H1 (cell line): ENCODE data around the gene RCOR2. TPM values are rescaled to one million over a fixed set of nuclear protein-coding genes. Genes with fewer than 3 reads are reported as not detected.

Experiments used
- CTCF ChIA-PET: fragments of 300-600 bp; sonication (Branson Sonifier 250); formaldehyde crosslinking; loops from one replicate; lab custom pipeline; 2021; ENCODE audit not compliant: partially characterized antibody; lab: Charles Lee
- POLR2A ChIA-PET: fragments of 300-600 bp; sonication (Branson Sonifier 250); formaldehyde crosslinking; loops from one replicate; lab custom pipeline; 2021; ENCODE audit warnings: inconsistent platforms; ENCODE audit not compliant: partially characterized antibody; lab: Charles Lee
- DNase-seq, 2 experiments: peaks; one replicate each; pipeline versions ENCODE4 v3.0.0 to v3.0.0-alpha.2; 2010 to 2022; ENCODE audit warnings: low spot score in 2 of 2, low read depth in 1 of 2, mixed read lengths in 1 of 2
- FAIRE-seq: peaks from 2 replicates; lab custom pipeline; 2011; peaks lifted over from hg19 to GRCh38; lab: Jason Lieb, UNC
- H2AFZ ChIP-seq: 2 replicates; pipeline ENCODE4 v1.8.1; 2012; ENCODE audit warnings: low read length, inconsistent platforms
- H2AK5ac ChIP-seq: 2 replicates; pipeline ENCODE4 v1.6.1; 2013; ENCODE audit warnings: low read depth, low read length
- H2BK120ac ChIP-seq: replicated peaks from 2 replicates; pipeline ENCODE3; 2013; ENCODE audit warnings: low read depth, low read length, inconsistent platforms
- H2BK12ac ChIP-seq: 2 replicates; pipeline ENCODE4 v1.6.1; 2013; ENCODE audit warnings: low read depth, low read length
- H2BK15ac ChIP-seq: 2 replicates; pipeline ENCODE4 v1.6.1; 2013; ENCODE audit warnings: low read length
- H2BK20ac ChIP-seq: 2 replicates; pipeline ENCODE4 v1.6.1; 2013; ENCODE audit warnings: low read length
- H2BK5ac ChIP-seq: 2 replicates; pipeline ENCODE4 v1.6.1; 2013; ENCODE audit warnings: low read depth, low read length
- H3K14ac ChIP-seq: 2 replicates; pipeline ENCODE4 v1.6.1; 2013; ENCODE audit warnings: inconsistent platforms; ENCODE audit not compliant: insufficient read length
- H3K18ac ChIP-seq: 2 replicates; pipeline ENCODE4 v1.6.1; 2013; ENCODE audit warnings: low read length; ENCODE audit errors: extremely low read depth
- H3K23ac ChIP-seq: 2 replicates; pipeline ENCODE4 v1.6.1; 2013; ENCODE audit warnings: inconsistent platforms; ENCODE audit not compliant: insufficient read length
- H3K23me2 ChIP-seq: 2 replicates; pipeline ENCODE4 v1.6.1; 2013; ENCODE audit warnings: low read depth, low read length
- H3K27ac ChIP-seq: 2 replicates; pipeline ENCODE4 v1.6.1; 2011; ENCODE audit warnings: low read depth, low read length, inconsistent platforms
- H3K27me3 ChIP-seq, 4 experiments: replicated peaks in 1 of 4; 1 replicate in 1 of 4; 2 replicates in 3 of 4; pipeline versions ENCODE4 v1.6.1 to v1.8.1; 2011 to 2013; ENCODE audit warnings: low read length in 3 of 4, mild to moderate bottlenecking in 3 of 4, inconsistent platforms in 2 of 4, mixed read lengths in 2 of 4, moderate library complexity in 1 of 4; ENCODE audit not compliant: control insufficient read depth in 3 of 4, insufficient read depth in 3 of 4; ENCODE audit errors: extremely low read depth in 1 of 4
- H3K36me3 ChIP-seq, 4 experiments: 2 replicates each; pipeline versions ENCODE4 v1.6.1 to v1.8.1; 2011 to 2013; ENCODE audit warnings: mild to moderate bottlenecking in 4 of 4, low read length in 3 of 4, moderate library complexity in 2 of 4, control low read depth in 1 of 4, inconsistent platforms in 1 of 4; ENCODE audit not compliant: insufficient read depth in 4 of 4, control insufficient read depth in 2 of 4
- H3K4ac ChIP-seq: replicated peaks from 2 replicates; pipeline ENCODE3; 2013; ENCODE audit warnings: low read length, low read depth, mixed read lengths, inconsistent platforms; ENCODE audit not compliant: insufficient read length
- H3K4me1 ChIP-seq, 4 experiments: replicated peaks in 1 of 4; 1 replicate in 1 of 4; 2 replicates in 3 of 4; pipeline versions ENCODE4 v1.6.1 to v1.8.1; 2011 to 2013; ENCODE audit warnings: low read length in 3 of 4, inconsistent platforms in 2 of 4, mixed read lengths in 1 of 4; ENCODE audit not compliant: insufficient read depth in 4 of 4, control insufficient read depth in 3 of 4
- H3K4me2 ChIP-seq, 2 experiments: 2 replicates each; pipeline versions ENCODE4 v1.6.1 to v1.8.1; 2011 to 2013; ENCODE audit warnings: low read depth in 2 of 2, low read length in 2 of 2, control low read depth in 1 of 2, inconsistent platforms in 1 of 2, mild to moderate bottlenecking in 1 of 2; ENCODE audit not compliant: insufficient read depth in 1 of 2
- H3K4me3 ChIP-seq, 4 experiments: fragments of 200-600, 300-600 bp in 1 of 4; sonication (generic), shearing (Covaris generic), sonication (Bioruptor Twin) in 1 of 4; 2 replicates each; pipeline versions ENCODE4 v1.5.1 to v1.8.1; 2011 to 2016; ENCODE audit warnings: low read length in 4 of 4, low read depth in 3 of 4, control low read depth in 2 of 4, inconsistent platforms in 2 of 4, mild to moderate bottlenecking in 2 of 4, mixed read lengths in 1 of 4, moderate library complexity in 1 of 4; ENCODE audit not compliant: insufficient read depth in 2 of 4; ENCODE audit errors: extremely low read depth in 1 of 4
- H3K56ac ChIP-seq: replicated peaks from 2 replicates; pipeline ENCODE3; 2013; ENCODE audit warnings: low read depth, mild to moderate bottlenecking, mixed read lengths, low read length, inconsistent platforms; ENCODE audit not compliant: insufficient read length
- H3K79me1 ChIP-seq: 2 replicates; pipeline ENCODE4 v1.6.1; 2013; ENCODE audit warnings: low read depth, low read length, control low read depth
- H3K79me2 ChIP-seq, 2 experiments: 2 replicates each; pipeline versions ENCODE4 v1.6.1 to v1.8.1; 2012 to 2013; ENCODE audit warnings: low read length in 2 of 2, mild to moderate bottlenecking in 2 of 2, inconsistent platforms in 1 of 2; ENCODE audit not compliant: insufficient read depth in 2 of 2, control insufficient read depth in 1 of 2
- H3K9ac ChIP-seq, 4 experiments: replicated peaks in 1 of 4; 1 replicate in 1 of 4; 2 replicates in 3 of 4; pipeline versions ENCODE4 v1.6.1 to v1.8.1; 2011 to 2013; ENCODE audit warnings: low read depth in 3 of 4, low read length in 3 of 4, control low read depth in 2 of 4, mild to moderate bottlenecking in 2 of 4, moderate library complexity in 2 of 4, inconsistent platforms in 1 of 4; ENCODE audit errors: extremely low read depth in 1 of 4
- H3K9me3 ChIP-seq, 2 experiments: 2 replicates each; pipeline versions ENCODE4 v1.6.1 to v1.8.1; 2012 to 2013; ENCODE audit warnings: mild to moderate bottlenecking in 2 of 2, moderate library complexity in 2 of 2, control low read depth in 1 of 2, inconsistent platforms in 1 of 2, low read depth in 1 of 2, low read length in 1 of 2, mixed read lengths in 1 of 2; ENCODE audit not compliant: insufficient read depth in 2 of 2
- H4K20me1 ChIP-seq, 2 experiments: replicated peaks in 1 of 2; 2 replicates each; pipeline versions ENCODE3 to v1.8.1; 2011 to 2013; ENCODE audit warnings: inconsistent platforms in 2 of 2, low read length in 2 of 2, mild to moderate bottlenecking in 1 of 2; ENCODE audit not compliant: insufficient read depth in 2 of 2, control insufficient read depth in 1 of 2
- H4K5ac ChIP-seq: 2 replicates; pipeline ENCODE4 v1.6.1; 2013; ENCODE audit warnings: low read length, low read depth, mixed read lengths, inconsistent platforms; ENCODE audit not compliant: insufficient read length
- H4K8ac ChIP-seq: 2 replicates; pipeline ENCODE4 v1.8.0; 2013; ENCODE audit warnings: mild to moderate bottlenecking, moderate library complexity, low read length, inconsistent platforms; ENCODE audit not compliant: insufficient read depth; ENCODE audit errors: extremely low read depth
- H4K91ac ChIP-seq: replicated peaks from 2 replicates; pipeline ENCODE3; 2013; ENCODE audit warnings: low read length, mixed read lengths, inconsistent platforms; ENCODE audit not compliant: insufficient read length
- NRF1 ChIP-seq: IDR thresholded peaks from 2 replicates; pipeline ENCODE4 v1.6.1; 2011; ENCODE audit warnings: mild to moderate bottlenecking, low read depth, low read length, improper control_type of control experiment
- RXRA ChIP-seq: IDR thresholded peaks from 2 replicates; pipeline ENCODE4 v1.6.1; 2011; ENCODE audit warnings: low read depth, mild to moderate bottlenecking, low read length, moderate library complexity; ENCODE audit not compliant: insufficient read depth
- WGBS, 2 experiments: shearing (Covaris generic) in 1 of 2; methylation state at CpG; one replicate each; pipeline versions ENCODE4 v1.1.6 to v1.1.7; 2013 to 2015; ENCODE audit warnings: low lambda C conversion rate in 2 of 2, mixed read lengths in 2 of 2, inconsistent platforms in 1 of 2, low coverage in 1 of 2, missing lambda C conversion rate in 1 of 2; ENCODE audit not compliant: insufficient replicate concordance in 2 of 2, insufficient coverage in 1 of 2, insufficient read length in 1 of 2; ENCODE audit errors: extremely low coverage in 1 of 2, missing lambda C conversion rate in 1 of 2; 5-methylcytosine and 5-hydroxymethylcytosine counted together
- polyA plus RNA-seq, 7 experiments: library from polyadenylated mRNA; depleted of rRNA in 3 of 7; stranded (reverse) in 5 of 7; unstranded in 2 of 7; fragments of >200 nt in 5 of 7; fragments of 200-250 nt in 2 of 7; gene quantifications; 1 replicate in 5 of 7; 2 replicates in 1 of 7; 4 replicates in 1 of 7; pipeline versions ENCODE4 v1.2.1 to v1.2.3, GENCODE V29; 2011 to 2013; ENCODE audit warnings: missing spikeins in 2 of 7, mixed read lengths in 2 of 7
- total RNA-seq: library from RNA; stranded (reverse); fragmentation: NEBNext Ultra II Directional; extraction: Animal tissue kit (Norgen Biotek cat#: 25700); gene quantifications from 2 replicates; pipeline ENCODE4 v1.2.1, GENCODE V29; 2021

The RCOR2 gene
- total and polyA plus RNA-seq, 2 of the 8 experiments (the other 6 are each of a cell fraction or from before 2014, with no cell fraction given), result 54.6 to 78.0 TPM

DNA sequence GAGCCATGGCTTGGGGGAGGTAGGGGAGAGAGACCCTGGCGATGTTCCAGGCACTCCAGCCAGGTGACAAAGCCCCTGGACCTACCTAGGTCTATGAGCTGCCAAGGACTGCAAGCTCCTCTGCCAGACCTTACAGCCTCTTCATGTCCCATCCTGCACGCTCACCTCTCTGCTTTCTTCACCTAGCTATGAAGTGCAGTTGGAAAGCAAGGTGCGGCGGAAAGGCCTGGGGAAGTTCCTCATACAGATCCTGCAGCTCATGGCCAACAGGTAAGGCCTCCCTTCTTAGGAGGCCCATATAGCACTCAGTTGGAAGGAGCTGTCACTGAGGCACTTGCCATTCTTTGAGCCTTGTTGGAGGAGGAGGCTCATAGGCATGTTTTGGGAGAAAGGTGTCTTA is 35.6 kb upstream of the RCOR2 start:
- WGBS, 2 experiments, result 97% methylated on average over 4 of the region's 4 CpGs; no CpG with 5 or more reads in 1 of the 2 experiments
- FAIRE-seq, result no peak

More for the DNA sequence above, 35.6 kb upstream of the RCOR2 start:
- no peak overlapping the region for H4K91ac ChIP-seq
- no peaks in the 10 kb centered on the region for H3K79me1 ChIP-seq
- no peaks in the 10 kb centered on the region for H3K23me2 ChIP-seq
- H3K56ac ChIP-seq, result no peak overlapping the region
- H3K4me1 ChIP-seq, result no peaks in the 10 kb centered on the region
- H3K4ac ChIP-seq, result no peak overlapping the region
- ChIA-PET POLR2A (interaction anchor here (0.5 to 4.2 kb wide), 7 partner anchors 9 to 105 kb away, joined by 3 to 31 read pairs (median 3); partner anchors contain the start of genes COX8A and NAA40), CTCF (interaction anchor here (0.6 to 1.7 kb wide), 9 partner anchors 9 to 142 kb away, joined by 3 to 9 read pairs (median 4); no protein-coding TSS in a partner anchor)
- H3K18ac ChIP-seq, result no peak overlapping the region
- H4K20me1 ChIP-seq, result peaks cover 0 to 5% of the 10 kb centered on the region in 2 experiments
- H2BK20ac ChIP-seq, result no peak overlapping the region
- no peaks in the 10 kb centered on the region for H3K9me3 ChIP-seq
- no peak overlapping the region for H3K27ac ChIP-seq
- no peak overlapping the region for H3K23ac ChIP-seq
- H4K5ac ChIP-seq, result no peak overlapping the region
- no peak overlapping the region for H2AFZ ChIP-seq
- no peak overlapping the region for H2BK12ac ChIP-seq
- H3K36me3 ChIP-seq, result peaks cover 17 to 36% (median 22%) of the 10 kb centered on the region in 4 experiments; a peak in 7 of 8 replicates
- H3K4me3 ChIP-seq, result no peak overlapping the region
- H2BK15ac ChIP-seq, result no peak overlapping the region
- H3K14ac ChIP-seq, result no peak overlapping the region
- no peaks in the 10 kb centered on the region for H3K27me3 ChIP-seq
- TF ChIP-seq RXRA (no peak), NRF1 (no peak)
- H2BK120ac ChIP-seq, result no peak overlapping the region
- H2AK5ac ChIP-seq, result no peak overlapping the region
- no peaks in the 10 kb centered on the region for H3K79me2 ChIP-seq
- no peak overlapping the region for H4K8ac ChIP-seq
- no peak overlapping the region for H3K4me2 ChIP-seq
- DNase-seq, result no peak
- H3K9ac ChIP-seq, result no peak overlapping the region
- no peak overlapping the region for H2BK5ac ChIP-seq
